Measurements from ENCODE around the gene SMOC2. TPM values are rescaled to one million over a fixed set of nuclear protein-coding genes. Genes with fewer than 3 reads are reported as not detected.
"Not testable (repeated sequence)": the region's sequence is repeated elsewhere in the genome, so short reads cannot be mapped to it uniquely, and the experiment has no call there.

The SMOC2 gene
- polyA plus RNA-seq, 3 donors: 17.7 to 24.8 (median 21.5) TPM

DNA sequence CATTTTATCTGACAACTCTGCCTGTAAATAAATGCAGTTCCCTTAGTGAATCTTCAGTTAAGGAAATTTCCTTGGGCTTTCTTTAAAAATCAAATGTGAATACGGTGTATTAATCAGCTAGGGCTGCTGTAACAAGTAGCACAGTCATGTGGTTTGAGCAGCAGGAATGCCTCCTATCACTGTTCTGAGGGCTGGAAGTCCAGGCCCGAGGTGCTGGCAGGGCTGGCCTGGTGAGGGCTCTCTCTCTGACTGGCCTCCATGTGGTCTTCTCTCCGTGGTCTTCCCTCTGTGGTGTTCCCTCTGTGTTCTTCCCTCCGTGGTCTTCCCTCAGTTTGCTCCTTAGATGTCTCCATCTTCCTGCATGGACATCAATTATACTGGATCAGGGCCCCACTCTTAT, 124.1 kb downstream of the SMOC2 start:
- DNase-seq: no peak

GRCh38 chr6:168570211-168570610, 129.2 kb downstream of the SMOC2 start:
- no peak for DNase-seq

- DNase-seq: no peak
These were observed 130.3 kb downstream of the SMOC2 start for GRCh38 chr6:168571268-168571667.

DNA sequence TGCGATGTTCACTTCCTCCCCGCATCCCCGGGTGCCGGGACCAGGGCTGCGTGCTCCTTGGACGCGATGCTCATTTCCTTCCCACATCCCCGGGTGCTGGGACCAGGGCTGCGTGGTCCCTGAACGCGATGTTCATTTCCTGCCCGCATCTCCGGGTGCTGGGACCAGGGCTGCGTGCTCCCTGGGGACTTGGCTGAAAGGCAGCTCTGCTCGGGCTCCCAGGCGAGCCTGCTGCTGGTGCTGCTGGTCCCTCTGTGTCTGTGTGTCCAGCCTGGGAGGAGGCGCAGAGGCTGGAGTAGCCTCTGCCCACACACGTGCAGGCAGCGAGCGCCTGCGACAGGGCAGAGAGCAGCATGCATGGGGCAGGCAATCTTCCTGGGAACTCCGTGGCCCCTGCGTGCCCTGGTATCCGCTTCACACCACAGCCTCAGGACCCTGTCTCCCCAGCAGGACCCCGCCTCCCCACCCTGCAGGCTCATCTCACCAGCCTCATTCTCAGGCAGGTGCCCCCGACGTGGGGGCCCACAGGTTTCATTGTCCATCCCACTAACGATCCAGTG, 132.4 kb downstream of the SMOC2 start:
- not testable (repeated sequence) for DNase-seq

- no peak for DNase-seq
These were observed 133.2 kb downstream of the SMOC2 start for GRCh38 chr6:168574075-168574698.

- peak; percentile 58 for DNase-seq
These were observed 133.8 kb downstream of the SMOC2 start for GRCh38 chr6:168574699-168575195.

DNA sequence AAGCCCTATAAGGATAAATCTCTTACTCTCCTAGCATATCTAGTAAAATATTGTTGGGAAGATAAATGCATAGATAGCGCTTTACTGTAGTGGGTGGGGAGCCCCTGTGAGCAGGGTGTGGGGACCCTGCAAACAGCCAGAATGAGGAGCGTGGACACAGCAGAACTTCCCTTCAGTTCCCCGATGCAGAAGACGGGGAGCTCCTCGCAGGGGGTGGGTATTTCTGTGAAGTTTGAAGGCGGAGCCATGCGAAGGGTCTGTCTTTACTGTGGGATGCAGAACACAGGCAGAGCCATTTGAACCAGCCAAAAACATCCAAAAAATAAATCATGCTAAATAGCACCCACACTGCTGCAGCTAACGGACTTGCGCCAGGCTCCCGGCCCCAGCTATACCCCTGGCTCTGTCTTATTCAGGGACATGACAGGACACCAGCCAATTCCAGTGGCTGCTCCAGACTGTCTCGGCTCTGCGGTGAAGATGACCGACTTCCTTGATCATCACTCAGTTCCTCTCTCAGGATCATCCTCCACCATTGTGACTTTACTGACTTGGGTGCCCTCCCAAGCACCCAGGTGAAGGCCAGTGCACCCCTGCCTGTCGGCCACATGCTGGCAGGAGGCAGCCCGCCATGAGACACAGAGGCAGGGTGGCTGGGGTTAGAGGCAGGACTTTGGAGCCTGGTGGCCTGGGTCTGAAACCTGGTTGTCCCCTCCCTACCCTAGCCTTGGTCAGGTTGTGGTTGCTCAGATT, 134.5 kb downstream of the SMOC2 start:
- DNase-seq: no peak

DNA sequence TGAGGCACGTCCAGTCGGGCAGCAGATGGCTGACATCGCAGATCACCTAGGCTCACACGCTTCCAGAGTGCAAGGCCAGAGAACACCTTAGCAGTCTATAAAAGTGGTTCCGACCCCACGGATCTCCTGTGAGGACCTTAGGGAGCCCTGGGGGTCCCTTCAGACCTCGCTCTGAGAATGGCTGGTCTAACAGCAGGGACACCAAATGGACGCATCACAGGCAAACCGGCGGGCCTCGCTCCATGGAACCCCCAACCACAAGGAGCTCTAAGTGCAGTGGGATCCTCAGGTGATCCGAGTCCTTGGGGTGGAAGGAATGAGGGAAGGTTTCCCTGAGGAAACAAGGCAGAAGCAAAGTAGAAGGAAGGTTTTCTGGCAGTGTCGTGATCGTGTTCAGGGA, 135.4 kb downstream of the SMOC2 start:
- no peak for DNase-seq

DNA sequence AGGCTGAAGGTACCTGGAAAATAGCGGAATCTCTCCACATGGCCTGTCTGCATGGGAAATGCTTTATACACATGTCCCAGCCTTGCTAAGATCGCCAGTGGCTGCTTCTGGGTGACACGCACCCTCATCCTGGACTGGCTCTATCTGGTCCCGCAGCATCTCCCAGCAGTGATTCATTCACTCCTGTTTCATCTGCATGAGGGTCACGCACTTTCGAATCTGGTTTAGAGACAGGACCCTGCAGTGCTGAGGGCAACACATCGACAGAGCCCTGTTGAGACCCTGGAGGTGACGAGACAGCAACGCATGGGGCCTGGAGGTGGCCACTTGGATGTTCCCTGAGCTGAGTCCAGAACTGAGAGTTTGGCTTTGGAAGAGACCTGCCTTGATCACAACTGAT, 136.5 kb downstream of the SMOC2 start:
- no peak for DNase-seq

DNA sequence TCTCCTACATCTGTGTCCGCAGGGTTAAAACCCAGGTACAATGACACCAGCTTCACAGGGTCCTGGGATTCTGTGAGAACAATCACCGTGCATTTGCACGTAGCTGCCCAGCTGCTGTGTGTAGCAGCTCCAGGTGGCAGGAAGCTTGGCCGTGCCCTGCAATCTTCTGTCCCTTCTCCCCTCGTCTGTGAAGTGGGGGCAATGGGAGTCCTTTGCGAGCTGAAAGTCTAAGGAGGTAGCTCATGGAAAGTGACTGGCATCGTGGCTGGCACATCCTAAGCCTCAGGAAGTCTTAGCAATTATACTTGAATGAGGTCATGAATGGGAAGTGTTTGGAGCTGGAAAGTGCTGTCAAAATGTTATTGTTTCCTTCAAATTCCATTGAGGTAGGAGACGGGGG, 137.1 kb downstream of the SMOC2 start:
- no peak for DNase-seq

- no peak for DNase-seq
These were observed 140.3 kb downstream of the SMOC2 start for GRCh38 chr6:168581236-168581635.

GRCh38 chr6:168581706-168582105, 140.7 kb downstream of the SMOC2 start:
- DNase-seq: no peak

DNA sequence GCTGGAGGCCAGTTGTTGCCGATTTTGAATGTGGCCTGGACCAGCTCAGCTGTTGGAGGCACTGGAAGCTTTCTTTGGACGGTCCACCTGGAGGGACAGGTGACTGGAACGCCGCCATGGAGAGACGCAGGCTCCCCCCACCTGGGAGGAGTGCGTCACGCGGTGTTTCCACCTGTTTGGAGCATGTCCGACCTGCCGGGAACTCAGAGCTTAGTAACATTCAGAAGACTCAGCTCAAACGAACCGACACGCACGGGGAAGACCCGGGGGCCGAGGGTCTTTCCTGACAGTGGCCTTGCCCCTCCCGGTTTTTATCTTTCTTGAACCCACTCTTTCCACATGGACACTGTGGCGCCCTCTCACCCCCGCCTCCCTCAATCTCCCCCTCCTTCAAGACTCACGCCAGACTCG, 141.6 kb downstream of the SMOC2 start:
- no peak for DNase-seq

DNA sequence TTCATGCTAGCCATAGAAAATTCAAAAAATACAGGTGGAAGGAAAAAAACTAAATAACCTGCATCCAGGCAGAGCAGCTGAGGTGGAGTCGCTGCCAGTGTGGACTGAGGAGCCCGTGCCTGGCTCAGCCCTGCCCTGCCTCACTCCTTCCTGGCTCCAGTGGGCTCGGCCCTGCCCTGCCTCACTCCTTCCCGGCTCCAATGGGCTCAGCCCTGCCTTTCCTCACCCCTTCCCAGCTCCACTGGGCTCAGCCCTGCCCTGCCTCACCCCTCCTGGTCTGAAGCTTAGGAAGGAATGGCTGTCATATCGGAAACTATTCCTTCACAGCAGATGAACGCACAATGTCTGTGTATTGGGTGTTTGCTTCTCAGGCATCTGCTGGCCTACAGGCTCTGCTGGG, 142.1 kb downstream of the SMOC2 start:
- DNase-seq: no peak

DNA sequence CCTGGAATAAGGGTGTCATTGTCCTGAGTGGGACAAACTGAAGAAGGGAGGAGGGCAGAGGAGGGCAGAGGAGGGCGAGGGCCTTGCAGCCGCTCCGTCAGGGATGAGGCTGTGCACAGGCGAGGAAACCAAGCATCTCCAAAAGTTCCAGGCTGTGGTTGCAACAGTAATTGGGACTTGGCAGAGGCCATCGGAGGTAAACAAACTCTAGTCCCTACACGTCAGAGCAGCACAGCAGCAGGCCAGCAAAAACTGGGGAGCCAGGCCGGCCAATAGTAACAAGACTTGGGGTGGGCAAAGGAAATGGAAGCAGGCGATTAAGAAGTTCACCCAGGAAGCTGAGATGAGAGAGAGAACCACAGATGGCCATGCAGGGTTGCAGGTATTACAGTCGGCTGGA, 142.8 kb downstream of the SMOC2 start:
- DNase-seq: no peak

- no peak for DNase-seq
These were observed 143.3 kb downstream of the SMOC2 start for GRCh38 chr6:168584249-168584648.

GRCh38 chr6:168584671-168585070, 143.7 kb downstream of the SMOC2 start:
- DNase-seq: no peak

DNA sequence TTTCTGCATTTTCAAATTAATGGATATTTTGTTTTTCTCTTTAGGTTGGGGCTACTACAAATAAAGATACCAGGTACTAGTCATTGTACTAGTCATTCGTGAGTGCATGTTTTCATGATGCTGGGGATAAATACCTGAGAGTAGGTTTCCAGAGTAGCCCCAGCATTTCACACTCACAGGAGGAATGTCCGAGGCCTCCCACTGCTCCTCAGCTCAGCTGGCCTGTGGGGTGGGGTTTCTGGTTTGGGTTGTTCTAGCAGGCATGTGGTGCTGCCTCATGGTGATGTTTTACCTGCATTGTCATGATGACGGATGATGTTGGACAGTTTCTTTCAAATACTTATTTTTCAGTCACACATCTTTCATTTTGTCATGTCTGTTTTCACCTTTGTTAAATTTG, 144.5 kb downstream of the SMOC2 start:
- no peak for DNase-seq

DNA sequence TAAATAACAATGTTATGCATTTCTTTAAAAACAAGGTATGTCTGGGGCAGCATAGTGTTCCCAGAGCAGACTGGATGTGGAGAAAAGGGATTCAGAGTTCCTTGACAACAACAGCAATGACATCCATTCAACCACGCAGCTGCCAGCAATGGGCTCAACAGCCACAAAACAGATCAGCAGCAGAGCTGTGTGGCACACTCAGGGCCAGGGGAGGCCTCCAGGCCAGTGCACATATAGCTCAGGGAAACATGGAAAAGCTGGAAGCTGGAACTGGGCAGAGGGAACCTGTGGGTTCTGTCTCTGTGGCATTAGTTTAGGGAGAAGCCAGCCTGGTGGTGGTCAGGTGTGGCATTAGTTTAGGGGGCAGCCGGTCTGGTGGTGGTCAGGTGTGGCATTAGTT, 148.3 kb downstream of the SMOC2 start:
- no peak for DNase-seq

DNA sequence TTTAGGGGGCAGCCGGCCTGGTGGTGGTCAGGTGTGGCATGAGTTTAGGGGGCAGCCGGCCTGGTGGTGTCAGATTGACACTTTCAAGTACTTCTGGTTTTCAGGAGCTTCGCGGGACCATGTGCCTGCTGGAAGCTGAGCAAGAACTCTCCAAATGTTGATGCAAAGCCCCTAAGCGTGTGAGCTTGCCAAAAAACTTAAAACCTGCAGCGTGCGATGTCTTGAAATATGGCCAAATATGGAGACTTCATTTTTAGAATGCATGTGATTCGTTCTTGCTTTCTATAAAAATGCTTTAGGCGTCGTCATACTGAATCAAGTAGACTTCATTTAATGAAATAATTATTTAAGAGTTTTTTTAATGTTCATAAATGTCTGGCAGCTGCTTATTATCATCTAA, 149.4 kb downstream of the SMOC2 start:
- no peak for DNase-seq

DNA sequence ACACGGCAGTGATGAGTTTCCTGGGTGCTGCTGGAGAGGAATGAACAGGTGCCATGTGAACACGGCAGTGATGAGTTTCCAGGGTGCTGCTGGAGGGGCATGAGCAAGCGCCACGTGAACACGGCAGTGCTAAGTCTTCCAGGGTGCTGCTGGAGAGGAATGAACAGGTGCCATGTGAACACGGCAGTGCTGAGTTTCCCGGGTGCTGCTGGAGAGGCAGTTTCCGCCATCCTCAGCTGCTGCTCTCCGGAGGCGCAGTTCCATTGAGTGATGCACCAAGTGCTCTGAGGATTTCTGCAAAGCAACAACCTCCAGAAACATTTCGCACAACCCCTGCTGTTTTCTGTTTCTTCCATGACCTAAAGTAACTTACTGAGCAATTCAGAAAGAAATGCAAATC, 155.4 kb downstream of the SMOC2 start:
- DNase-seq: no peak

GRCh38 chr6:168597471-168597875, 156.5 kb downstream of the SMOC2 start:
- no peak for DNase-seq

All from renal pelvis (tissue), 4 donors.